Measurements from ENCODE around the gene GRAP2.
A peak's percentile ranks its signal among the peaks of the same experiment; 100 is the strongest.
"Not testable (repeated sequence)": the region's sequence is repeated elsewhere in the genome, so short reads cannot be mapped to it uniquely, and the experiment has no call there.

Gene GRAP2

GRCh38 chr22:39943953-39944872 is 43.3 kb downstream of the GRAP2 start:
- no peak for DNase-seq (ENCODE audit: low spot score)

GRCh38 chr22:39946126-39946502 is 45.2 kb downstream of the GRAP2 start:
- no peak for DNase-seq (ENCODE audit: low spot score)

- no peak for DNase-seq (ENCODE audit: low spot score)
Observed at GRCh38 chr22:39946503-39947219, 45.8 kb downstream of the GRAP2 start.

- no peak for DNase-seq (ENCODE audit: low spot score)
Observed at GRCh38 chr22:39947220-39948216, 46.6 kb downstream of the GRAP2 start.

- no peak for DNase-seq (ENCODE audit: low spot score)
Observed at GRCh38 chr22:39949964-39950737, 49.3 kb downstream of the GRAP2 start.

GRCh38 chr22:39951603-39952293 is 50.9 kb downstream of the GRAP2 start:
- not testable (repeated sequence) for DNase-seq (ENCODE audit: low spot score)

GRCh38 chr22:39952347-39952746 is 51.5 kb downstream of the GRAP2 start:
- no peak for DNase-seq (ENCODE audit: low spot score)

GRCh38 chr22:39953101-39953500 is 52.2 kb downstream of the GRAP2 start:
- DNase-seq (ENCODE audit: low spot score), result no peak

- no peak for DNase-seq (ENCODE audit: low spot score)
Observed at GRCh38 chr22:39954584-39955055, 53.7 kb downstream of the GRAP2 start.

- no peak for DNase-seq (ENCODE audit: low spot score)
Observed at GRCh38 chr22:39955675-39956074, 54.8 kb downstream of the GRAP2 start.

GRCh38 chr22:39956932-39957664 is 56.2 kb downstream of the GRAP2 start:
- DNase-seq (ENCODE audit: low spot score), result peak; percentile 22

- DNase-seq (ENCODE audit: low spot score), result no peak
Observed at GRCh38 chr22:39958009-39958711, 57.3 kb downstream of the GRAP2 start.

- DNase-seq (ENCODE audit: low spot score), result no peak
Observed at GRCh38 chr22:39958949-39959639, 58.2 kb downstream of the GRAP2 start.

GRCh38 chr22:39959640-39960447 is 59.0 kb downstream of the GRAP2 start, which contains the start of gene TMA7B:
Gene TMA7B, plus strand, starts transcription at chr22:39960397. Its CDS starts 3,978 bp downstream, at chr22:39964375.
- no peak for DNase-seq (ENCODE audit: low spot score)

- peak; percentile 94 for DNase-seq (ENCODE audit: low spot score)
Observed at GRCh38 chr22:39960791-39961746, 60.2 kb downstream of the GRAP2 start.

GRCh38 chr22:39962071-39962470 is 61.2 kb downstream of the GRAP2 start:
- DNase-seq (ENCODE audit: low spot score), result no peak
